DMS 273 (cell line): ENCODE measurements around the gene ACADVL.

Experiments used
- DNase-seq: peaks from one replicate; lab custom pipeline; 2025; ENCODE audit not compliant: unreplicated experiment; lab: John Stamatoyannopoulos, UW

Gene ACADVL

GRCh38 chr17:7216242-7217112, 3.3 kb upstream of the ACADVL start:
- DNase-seq, result no peak

- peak; percentile 74 for DNase-seq
Observed at GRCh38 chr17:7217113-7217987, 2.4 kb upstream of the ACADVL start.

DNA sequence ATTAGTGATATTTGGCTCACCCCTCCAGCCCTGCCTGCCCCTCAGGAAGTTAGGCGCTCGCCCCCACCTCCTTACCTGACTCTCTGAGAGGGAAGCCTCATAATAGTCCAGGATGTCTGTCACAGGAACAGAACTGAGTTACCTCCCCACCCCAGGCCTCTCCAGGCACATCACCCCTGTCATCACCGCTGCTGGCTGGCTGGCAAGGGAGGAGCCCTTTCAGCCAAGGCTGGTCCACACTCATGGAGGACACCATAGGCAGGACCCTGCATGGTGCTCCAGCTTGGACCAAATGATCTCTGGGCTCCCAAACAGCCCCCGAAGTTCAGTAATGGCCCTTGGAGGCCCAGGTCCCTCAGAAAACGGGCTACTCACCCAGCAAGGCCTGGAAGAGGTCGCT, 1.6 kb upstream of the ACADVL start:
- no peak for DNase-seq

DNA sequence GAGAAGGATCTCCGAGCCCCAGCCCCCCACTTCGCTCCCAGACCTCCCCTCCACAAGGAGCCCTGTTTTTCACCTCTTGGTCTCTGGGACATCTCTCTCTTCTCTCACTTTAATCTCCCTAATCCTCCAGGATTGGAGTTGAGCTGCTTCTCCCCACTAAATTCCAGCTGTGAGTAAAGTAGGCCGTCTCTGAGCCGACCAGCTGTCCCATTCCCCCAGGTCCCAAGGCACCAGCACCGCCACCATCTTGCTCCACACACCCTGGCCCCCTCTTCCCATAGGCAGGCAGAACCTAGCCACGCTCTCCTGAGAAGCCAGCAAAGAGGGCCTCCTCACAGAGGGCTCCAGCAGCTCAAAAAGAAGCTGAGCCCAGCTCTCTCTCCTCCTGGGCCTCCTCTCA, 980 bp upstream of the ACADVL start:
- DNase-seq, result peak; percentile 39

DNA sequence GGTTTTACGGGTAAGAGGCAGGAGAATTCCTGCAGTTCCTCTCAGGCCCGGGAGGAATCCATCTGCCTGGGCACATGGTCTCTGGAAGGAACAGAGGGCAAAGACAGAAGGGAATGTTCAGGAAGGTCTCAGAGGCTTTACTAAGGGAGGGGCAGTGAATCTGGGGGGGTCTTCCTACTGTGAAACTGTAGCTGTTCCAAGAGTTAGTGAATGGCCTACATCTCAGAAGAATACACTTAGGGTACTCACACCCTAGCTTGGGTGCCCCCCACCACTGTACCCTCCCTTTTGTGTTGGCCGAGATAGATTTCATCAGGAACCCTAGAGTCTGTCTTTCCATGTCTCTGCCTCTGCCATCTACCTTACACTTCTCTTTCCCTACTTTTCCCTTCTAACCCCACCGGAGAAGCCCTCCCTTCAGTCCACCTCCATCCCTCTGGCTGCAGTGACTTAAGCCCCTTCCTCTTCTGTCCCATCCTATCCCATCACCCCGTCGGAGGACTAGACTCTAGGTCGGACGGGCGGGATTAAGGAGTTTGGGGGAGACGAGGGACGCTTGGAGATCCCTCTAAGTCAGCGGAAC, 418 bp upstream of the ACADVL start:
- no peak for DNase-seq

GRCh38 chr17:7220593-7221277, 997 bp downstream of the ACADVL start:
- DNase-seq, result peak; percentile 75

- DNase-seq, result no peak
Observed at GRCh38 chr17:7221278-7222092, 1.7 kb downstream of the ACADVL start.

GRCh38 chr17:7222093-7222971, 2.6 kb downstream of the ACADVL start:
- no peak for DNase-seq

- no peak for DNase-seq
Observed at GRCh38 chr17:7222972-7223292, 3.2 kb downstream of the ACADVL start.

- DNase-seq, result no peak
Observed at GRCh38 chr17:7223375-7223774, 3.6 kb downstream of the ACADVL start.

DNA sequence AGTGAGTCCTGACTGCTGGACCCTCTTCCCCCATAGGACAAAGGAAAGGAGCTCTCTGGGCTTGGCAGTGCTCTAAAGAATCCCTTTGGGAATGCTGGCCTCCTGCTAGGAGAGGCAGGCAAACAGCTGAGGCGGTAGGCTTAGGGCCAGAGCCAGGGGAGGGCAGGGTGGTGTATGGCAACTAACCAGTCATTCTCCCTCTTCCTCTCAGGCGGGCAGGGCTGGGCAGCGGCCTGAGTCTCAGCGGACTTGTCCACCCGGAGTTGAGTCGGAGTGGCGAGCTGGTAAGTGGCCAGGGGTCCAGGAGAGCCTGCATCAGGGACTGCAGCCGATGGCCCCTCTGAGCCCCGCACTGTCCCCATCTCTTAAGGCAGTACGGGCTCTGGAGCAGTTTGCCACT, 4.4 kb downstream of the ACADVL start:
- no peak for DNase-seq

DNA sequence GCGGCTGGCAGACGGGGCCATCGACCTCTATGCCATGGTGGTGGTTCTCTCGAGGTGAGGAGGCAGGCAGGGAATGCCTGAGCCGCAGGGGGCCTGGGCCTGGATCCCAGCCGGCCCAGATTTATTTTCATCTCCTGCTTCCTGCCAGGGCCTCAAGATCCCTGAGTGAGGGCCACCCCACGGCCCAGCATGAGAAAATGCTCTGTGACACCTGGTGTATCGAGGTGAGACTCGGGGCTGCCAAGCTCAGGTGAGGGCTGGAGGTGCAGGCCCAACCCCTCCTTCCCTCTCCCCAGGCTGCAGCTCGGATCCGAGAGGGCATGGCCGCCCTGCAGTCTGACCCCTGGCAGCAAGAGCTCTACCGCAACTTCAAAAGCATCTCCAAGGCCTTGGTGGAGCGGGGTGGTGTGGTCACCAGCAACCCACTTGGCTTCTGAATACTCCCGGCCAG, 4.9 kb downstream of the ACADVL start:
- no peak for DNase-seq

DNA sequence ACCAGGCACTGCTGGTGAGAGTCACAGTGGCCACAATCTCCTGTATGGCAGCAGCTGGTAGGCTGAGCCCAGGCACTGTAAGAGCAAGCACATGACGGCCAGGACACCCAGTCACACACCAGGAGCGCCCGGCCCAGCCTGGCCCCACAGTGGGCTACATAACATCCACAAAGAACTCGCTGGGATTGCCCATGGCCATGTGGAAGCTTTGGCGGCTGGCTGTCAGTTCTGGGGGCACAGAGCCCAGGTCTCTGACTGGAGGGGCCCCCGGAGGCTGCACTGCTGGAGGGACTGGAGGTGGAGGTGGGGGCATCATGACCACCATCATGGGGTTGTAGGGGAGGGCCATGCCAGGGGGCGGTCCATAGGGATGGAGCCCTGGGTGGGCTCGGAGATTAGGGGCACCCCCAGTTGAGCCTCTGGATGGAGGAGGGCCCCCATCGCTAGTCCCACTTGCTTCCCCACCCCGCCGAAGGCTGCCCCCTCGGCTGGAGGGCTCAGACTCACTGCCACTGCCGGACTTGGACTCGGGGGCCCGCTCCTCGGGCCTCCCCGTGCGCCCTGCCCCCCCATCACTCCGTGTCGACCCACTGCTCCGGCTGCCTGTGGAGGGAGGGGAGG, 6.1 kb downstream of the ACADVL start:
- no peak for DNase-seq

GRCh38 chr17:7226721-7227710, 7.3 kb downstream of the ACADVL start:
- DNase-seq, result no peak

GRCh38 chr17:7228920-7229319, 9.2 kb downstream of the ACADVL start:
- no peak for DNase-seq

DNA sequence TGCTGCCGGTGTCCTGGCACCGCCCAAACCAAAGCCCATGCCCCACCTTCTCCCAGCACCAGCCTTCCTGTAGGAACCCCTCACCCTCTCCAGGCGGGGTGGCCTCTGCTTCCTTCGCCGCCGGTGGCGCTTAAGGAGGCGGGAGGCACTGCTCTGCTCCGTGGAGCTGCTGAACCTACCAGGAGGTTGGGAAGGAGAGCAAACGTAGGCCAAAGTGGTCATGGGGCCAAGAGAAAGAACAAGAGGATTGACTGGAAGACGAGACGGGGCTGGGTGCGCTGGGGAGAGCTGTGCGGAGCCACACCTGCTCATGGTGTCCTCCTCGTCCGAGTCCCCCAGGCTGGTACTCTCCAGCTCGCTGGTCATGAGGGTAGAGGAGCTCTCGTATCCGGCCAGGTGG, 9.8 kb downstream of the ACADVL start:
- no peak for DNase-seq

GRCh38 chr17:7232114-7232513, 12.4 kb downstream of the ACADVL start:
- DNase-seq, result no peak

DNA sequence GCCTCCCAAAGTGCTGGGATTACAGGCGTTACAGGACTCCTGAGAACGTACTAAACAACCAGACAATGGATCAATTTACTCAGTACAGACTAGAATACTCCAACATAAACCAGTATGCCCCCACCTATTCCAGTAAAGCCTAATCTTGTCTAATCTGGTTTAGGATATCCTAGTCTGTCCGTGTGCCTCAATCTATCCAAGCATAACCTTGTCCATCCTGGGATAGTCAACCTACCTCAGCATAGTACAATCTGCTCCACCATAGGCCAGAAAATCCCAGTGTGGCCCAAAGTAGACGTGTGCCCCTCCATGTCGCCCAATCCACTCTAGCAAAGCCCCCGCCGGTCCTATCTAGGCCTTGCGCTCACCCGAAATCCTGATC, 14.0 kb downstream of the ACADVL start:
- DNase-seq, result no peak
